IMR-90 (cell line): ENCODE measurements around the gene LY86. TPM values are rescaled to one million over a fixed set of nuclear protein-coding genes. Genes with fewer than 3 reads are reported as not detected.

ENCODE experiments used
- ATAC-seq: fragments of 200-7000 bp; cut with Tn5 transposase; 2 replicates; pipeline ENCODE4 v1.9.1; 2020; ENCODE audit warnings: low read depth, mild to moderate bottlenecking, moderate library complexity
- BruUV-seq: library from RNA; stranded (reverse); fragments of 400-500 nt; replicated peaks from 2 replicates; lab custom pipeline; 2021; lab: Mats Ljungman, UMichigan
- CTCF ChIA-PET: fragments of 300-600 bp; formaldehyde crosslinking; extraction: SDS; loops from one replicate; lab custom pipeline; 2021; ENCODE audit warnings: antibody characterized with exemption; lab: Yijun Ruan, JAX
- POLR2A ChIA-PET: fragments of 300-600 bp; sonication (Branson Sonifier 250); formaldehyde crosslinking; loops from one replicate; lab custom pipeline; 2022; ENCODE audit warnings: antibody characterized with exemption; ENCODE audit not compliant: unreplicated experiment; lab: Charles Lee
- DNase-seq: peaks from one replicate; pipeline ENCODE4 v3.0.0; 2013
- H2AFZ ChIP-seq: replicated peaks from 2 replicates; pipeline ENCODE3; 2013; ENCODE audit warnings: low read length, mild to moderate bottlenecking; ENCODE audit not compliant: poor library complexity
- H2AK5ac ChIP-seq: 2 replicates; pipeline ENCODE4 v1.6.1; 2013; ENCODE audit warnings: low read depth, low read length, inconsistent platforms
- H2AK9ac ChIP-seq: replicated peaks from 2 replicates; pipeline ENCODE3; 2013; ENCODE audit warnings: mild to moderate bottlenecking, low read depth, low read length, moderate library complexity; ENCODE audit not compliant: poor library complexity
- H2BK120ac ChIP-seq: 2 replicates; pipeline ENCODE4 v1.6.1; 2013; ENCODE audit warnings: low read depth, low read length, inconsistent platforms
- H2BK15ac ChIP-seq: 3 replicates; pipeline ENCODE4 v1.6.1; 2013; ENCODE audit warnings: low read depth, low read length, inconsistent platforms
- H2BK20ac ChIP-seq: 2 replicates; pipeline ENCODE4 v1.6.1; 2013; ENCODE audit warnings: low read depth, mild to moderate bottlenecking, inconsistent platforms, low read length, moderate library complexity
- H2BK5ac ChIP-seq: 2 replicates; pipeline ENCODE4 v1.6.1; 2013; ENCODE audit warnings: mild to moderate bottlenecking, low read depth, low read length, inconsistent platforms; ENCODE audit not compliant: poor library complexity, severe bottlenecking
- H3K14ac ChIP-seq: replicated peaks from 2 replicates; pipeline ENCODE4 v1.6.1; 2013; ENCODE audit warnings: low read depth, low read length, inconsistent platforms
- H3K18ac ChIP-seq: 2 replicates; pipeline ENCODE4 v1.6.1; 2013; ENCODE audit warnings: low read depth, low read length, control low read depth
- H3K23ac ChIP-seq: 2 replicates; pipeline ENCODE4 v1.6.1; 2013; ENCODE audit warnings: low read depth, low read length, inconsistent platforms
- H3K27ac ChIP-seq: 2 replicates; pipeline ENCODE4 v1.5.1; 2013; ENCODE audit warnings: mild to moderate bottlenecking, control low read depth, low read length; ENCODE audit not compliant: insufficient read depth
- H3K27me3 ChIP-seq: 2 replicates; pipeline ENCODE4 v1.6.1; 2013; ENCODE audit warnings: low read length; ENCODE audit not compliant: control insufficient read depth, insufficient read depth
- H3K36me3 ChIP-seq: 2 replicates; pipeline ENCODE4 v1.6.1; 2013; ENCODE audit warnings: low read length, mixed read lengths; ENCODE audit not compliant: control insufficient read depth, insufficient read depth
- H3K4ac ChIP-seq: 2 replicates; pipeline ENCODE4 v1.6.1; 2013; ENCODE audit warnings: low read depth, low read length, inconsistent platforms
- H3K4me1 ChIP-seq: 2 replicates; pipeline ENCODE4 v1.6.1; 2013; ENCODE audit warnings: low read length, mixed read lengths; ENCODE audit not compliant: control insufficient read depth, insufficient read depth
- H3K4me2 ChIP-seq: 2 replicates; pipeline ENCODE4 v1.6.1; 2013; ENCODE audit warnings: low read depth, mild to moderate bottlenecking, control low read depth, low read length, moderate library complexity
- H3K4me3 ChIP-seq: 2 replicates; pipeline ENCODE4 v1.5.1; 2013; ENCODE audit warnings: low read depth, mild to moderate bottlenecking, control low read depth, low read length, moderate library complexity; ENCODE audit not compliant: insufficient read depth
- H3K56ac ChIP-seq: 2 replicates; pipeline ENCODE4 v1.6.1; 2013; ENCODE audit warnings: low read length, inconsistent platforms; ENCODE audit not compliant: insufficient read depth; ENCODE audit errors: extremely low read depth
- H3K79me1 ChIP-seq, 2 experiments: 2 replicates each; pipeline ENCODE4 v1.6.1; 2013; ENCODE audit warnings: low read length in 2 of 2, inconsistent platforms in 1 of 2, low read depth in 1 of 2
- H3K9ac ChIP-seq: 2 replicates; pipeline ENCODE4 v1.6.1; 2013; ENCODE audit warnings: low read depth, low read length, control low read depth
- H3K9me1 ChIP-seq: 2 replicates; pipeline ENCODE4 v1.6.1; 2013; ENCODE audit warnings: low read length, inconsistent platforms; ENCODE audit not compliant: insufficient read depth
- H3K9me3 ChIP-seq: 2 replicates; pipeline ENCODE4 v1.6.1; 2013; ENCODE audit warnings: low read length; ENCODE audit not compliant: control insufficient read depth, insufficient read depth
- H4K20me1 ChIP-seq: 2 replicates; pipeline ENCODE4 v1.6.1; 2013; ENCODE audit warnings: low read length, inconsistent platforms; ENCODE audit not compliant: insufficient read depth
- H4K5ac ChIP-seq: 2 replicates; pipeline ENCODE4 v1.6.1; 2013; ENCODE audit warnings: mild to moderate bottlenecking, low read depth, low read length, control low read depth
- H4K8ac ChIP-seq, 2 experiments: 2 replicates each; pipeline ENCODE4 v1.6.1; 2013; ENCODE audit warnings: low read depth in 2 of 2, low read length in 2 of 2, control low read depth in 1 of 2, inconsistent platforms in 1 of 2
- H4K91ac ChIP-seq: 2 replicates; pipeline ENCODE4 v1.6.1; 2013; ENCODE audit warnings: low read depth, low read length, inconsistent platforms; ENCODE audit not compliant: insufficient read depth
- CHD1 ChIP-seq: IDR thresholded peaks from 2 replicates; pipeline ENCODE4 v1.6.1; 2012; ENCODE audit warnings: low read depth, low read length, improper control_type of control experiment
- WGBS, 2 experiments: methylation state at CpG; one replicate each; pipeline versions ENCODE4 v1.1.5 to v1.1.7; 2013; ENCODE audit warnings: missing lambda C conversion rate in 2 of 2; ENCODE audit not compliant: insufficient read length in 1 of 2; ENCODE audit errors: extremely low coverage in 2 of 2; 5-methylcytosine and 5-hydroxymethylcytosine counted together
- dilution Hi-C: fragments of 300-500 bp; cut with HindIII; formaldehyde crosslinking; loops from one replicate; pipeline ENCODE4 v1.14.3; 2018; ENCODE audit warnings: low sequenced_read_pairs; ENCODE audit not compliant: unreplicated experiment
- in situ Hi-C: fragments of 300-500 bp; cut with MboI; formaldehyde crosslinking; loops from 3 replicates; pipeline ENCODE4 v1.14.3; 2019; ENCODE audit warnings: low sequenced_read_pairs, inconsistent platforms, mixed read lengths
- intact Hi-C: fragments of 100-400 bp; cut with micrococcal nuclease; formaldehyde crosslinking; loops from 2 replicates; pipeline ENCODE4 v1.10.0; 2022
- polyA plus RNA-seq, 3 experiments: library from polyadenylated mRNA; depleted of rRNA; stranded (reverse); fragments of >200 nt; gene quantifications; 2 replicates each; pipeline ENCODE4 v1.2.3, GENCODE V29; 2012; ENCODE audit warnings: low replicate concordance in 1 of 3
- total RNA-seq: library from RNA; depleted of rRNA; stranded (reverse); fragments of >200 nt; gene quantifications from 2 replicates; pipeline ENCODE4 v1.2.3, GENCODE V29; 2012

Gene LY86
- total and polyA plus RNA-seq, 2 of the 4 experiments (the other 2 are of a cell fraction), result not detected

DNA sequence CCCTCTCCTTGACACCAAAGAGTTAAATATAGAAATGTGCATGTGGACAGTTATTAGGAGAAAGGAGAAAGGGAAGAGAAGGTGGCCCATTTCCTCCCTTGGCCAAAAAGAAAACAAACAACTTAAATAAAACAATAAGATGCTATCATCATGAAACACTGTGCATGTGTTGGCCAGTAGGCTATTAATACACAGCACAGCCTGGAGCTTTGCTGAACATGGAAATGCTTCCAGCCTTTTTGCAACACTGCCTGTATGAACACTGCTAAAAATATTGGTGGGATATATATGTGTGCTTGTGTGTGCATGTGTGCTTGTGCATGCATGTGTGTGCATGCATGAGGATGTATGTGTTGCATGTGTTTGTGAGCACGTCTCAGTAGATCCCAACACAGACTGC is 100.4 kb downstream of the LY86 start:
- Histone ChIP-seq H3K23ac (no peak overlapping the region), H2AK5ac (no peak overlapping the region), H2AFZ (no peak overlapping the region), H3K4me2 (no peak overlapping the region), H4K8ac (no peak overlapping the region), H3K4me1 (peaks cover 2% of the 10 kb centered on the region; the same call in 1 of the 2 replicates), H3K9me3 (no peaks in the 10 kb centered on the region), H2BK5ac (no peak overlapping the region), H3K79me1 (no peaks in the 10 kb centered on the region), H3K4ac (no peak overlapping the region), H3K4me3 (no peak overlapping the region), H2AK9ac (no peak overlapping the region), H4K91ac (no peak overlapping the region), H3K36me3 (no peaks in the 10 kb centered on the region), H3K18ac (no peak overlapping the region), H3K9me1 (no peaks in the 10 kb centered on the region), H3K27ac (no peak overlapping the region), H4K20me1 (no peaks in the 10 kb centered on the region), H2BK15ac (no peak overlapping the region), H3K56ac (no peak overlapping the region), H4K5ac (no peak overlapping the region), H2BK120ac (no peak overlapping the region), H3K27me3 (peaks cover 4% of the 10 kb centered on the region), H3K14ac (no peak overlapping the region), H2BK20ac (no peak overlapping the region), H3K9ac (no peak overlapping the region)
- no CpG with 5 or more reads among the region's 1 CpG for WGBS, 2 experiments
- in situ Hi-C loops (loop anchor here (25.0 kb wide), 1 partner anchor 923 kb away; no protein-coding TSS in a partner anchor), intact Hi-C loops (no loop called here), dilution Hi-C loops (no loop called here)
- no peak for TF ChIP-seq CHD1
- ChIA-PET POLR2A (no interaction called here), CTCF (no interaction called here)
- no peak for ATAC-seq
- no TSS peak for BruUV-seq
- DNase-seq, result no peak
